ENCODE measurements around the gene CDH4. TPM values are rescaled to one million over a fixed set of nuclear protein-coding genes. Genes with fewer than 3 reads are reported as not detected.

Gene CDH4
- total and polyA plus RNA-seq, 2 donors (not counting 3 experiments of a cell fraction or from before 2014, with no cell fraction given), result 0.17 to 0.51 TPM

DNA sequence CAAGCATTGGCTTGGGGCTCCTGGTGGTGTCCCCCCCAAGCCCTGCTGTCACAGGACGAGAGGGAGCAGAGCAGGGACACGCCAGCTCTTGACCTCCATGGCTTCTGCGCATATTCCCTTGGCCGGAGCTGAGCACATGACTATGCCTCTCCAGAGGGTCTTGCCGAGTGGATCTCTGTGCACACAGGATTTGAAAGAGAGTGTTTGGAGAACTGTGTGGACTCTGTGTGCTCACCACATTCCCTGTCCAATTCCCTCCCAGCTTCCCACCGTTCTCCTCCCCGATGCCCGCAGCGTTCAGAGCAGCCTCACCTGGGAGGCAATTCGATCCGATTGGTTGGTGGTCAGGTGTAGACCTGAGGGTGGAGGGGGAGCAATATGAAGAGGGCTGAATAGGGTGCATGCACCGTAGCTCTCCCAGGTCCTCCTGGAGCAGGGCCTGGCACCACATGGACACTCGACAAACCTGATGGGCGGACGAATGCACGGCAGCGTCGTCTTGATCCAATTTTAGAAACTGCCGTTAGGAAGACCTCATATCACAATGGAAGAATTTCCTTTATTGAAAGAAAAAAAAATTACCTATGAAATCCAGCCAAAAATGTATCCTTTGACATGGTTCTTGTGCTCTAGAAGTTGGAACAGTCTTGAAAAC lies 287.8 kb downstream of the CDH4 start:
- Histone ChIP-seq H3K36me3 (ENCODE audit: control insufficient read depth in 2 of 2, extremely low read depth in 1 of 2, insufficient read depth in 2 of 2, low read length in 2 of 2) (no peaks in the 10 kb centered on the region), H3K4me3 (replicated peaks in 1 of 3; ENCODE audit: insufficient read depth in 1 of 3, low read depth in 1 of 3, low read length in 3 of 3) (no peak overlapping the region), H3K9me1 (replicated peaks; ENCODE audit: control insufficient read depth, extremely low read depth, insufficient read depth, low read length) (no peaks in the 10 kb centered on the region), H4K20me1 (replicated peaks; ENCODE audit: control insufficient read depth, extremely low read depth, insufficient read depth, low read length) (no peaks in the 10 kb centered on the region), H2AFZ (ENCODE audit: low read depth, low read length) (no peak overlapping the region), H3K9me3 (replicated peaks; ENCODE audit: control insufficient read depth, insufficient read depth, low read length) (peaks cover 9% of the 10 kb centered on the region), H3K4me2 (ENCODE audit: insufficient read depth, low read length) (no peak overlapping the region), H3K27ac (ENCODE audit: insufficient read depth, low read depth, low read length) (no peak overlapping the region), H3K27me3 (ENCODE audit: control insufficient read depth in 2 of 2, insufficient read depth in 2 of 2, low read length in 2 of 2) (no peaks in the 10 kb centered on the region), H3K9ac (replicated peaks; ENCODE audit: extremely low read depth, insufficient read depth, low read length) (no peak overlapping the region), H3K79me2 (ENCODE audit: control insufficient read depth, insufficient read depth, low read length) (no peaks in the 10 kb centered on the region), H3K4me1 (ENCODE audit: control insufficient read depth, extremely low read depth, insufficient read depth, low read length) (no peaks in the 10 kb centered on the region)
- CTCF ChIA-PET, result no interaction called here
- no peak for FAIRE-seq
- no TSS peak for BruUV-seq (replicated peaks)
- dilution Hi-C loops (cut with MboI; ENCODE audit: extremely low pct_ligation_motif_present, low sequenced_read_pairs), result no loop called here
- no peak for TF ChIP-seq POLR2A (IDR thresholded peaks at IDR 0.05; ENCODE audit: low read depth, low read length)
- TF ChIP-seq MYC (IDR thresholded peaks at IDR 0.05; ENCODE audit: low read depth, low read length), result no peak
- TF ChIP-seq FOS (IDR thresholded peaks at IDR 0.05; ENCODE audit: borderline replicate concordance, insufficient read depth, low read length), result no peak
- no peak for TF ChIP-seq JUN (IDR thresholded peaks at IDR 0.05; ENCODE audit: borderline replicate concordance, insufficient read depth, insufficient read length, low read depth)
- intact Hi-C loops (cut with micrococcal nuclease), result no loop called here
- POLR2A ChIA-PET, result no interaction called here
- DNase-seq (ENCODE audit: low read depth, low spot score), result no peak

DNA sequence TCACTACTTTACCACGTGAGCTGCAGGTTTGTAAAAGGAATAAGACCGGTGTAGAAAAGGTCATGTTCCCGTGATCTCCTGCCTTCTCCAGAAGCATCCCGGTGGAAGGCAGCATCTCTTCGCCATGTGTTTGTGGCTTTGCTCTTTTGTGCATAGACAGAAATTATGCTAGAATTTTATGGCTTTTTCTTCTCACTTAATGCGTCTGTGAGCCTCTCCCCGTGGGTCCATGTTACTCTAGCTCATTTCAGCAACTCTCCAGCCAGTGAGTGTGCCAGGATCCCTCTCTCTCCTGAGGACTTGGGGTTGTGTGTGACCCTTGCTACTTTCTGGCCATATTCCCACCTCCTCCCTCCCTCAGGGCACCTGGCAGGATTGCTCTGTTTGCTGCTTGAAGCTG lies 289.5 kb downstream of the CDH4 start:
- Histone ChIP-seq H3K9me1 (replicated peaks; ENCODE audit: control insufficient read depth, extremely low read depth, insufficient read depth, low read length) (no peaks in the 10 kb centered on the region), H4K20me1 (replicated peaks; ENCODE audit: control insufficient read depth, extremely low read depth, insufficient read depth, low read length) (no peaks in the 10 kb centered on the region), H3K27ac (ENCODE audit: insufficient read depth, low read depth, low read length) (no peak overlapping the region), H3K4me3 (replicated peaks in 1 of 3; ENCODE audit: insufficient read depth in 1 of 3, low read depth in 1 of 3, low read length in 3 of 3) (no peak overlapping the region), H3K36me3 (ENCODE audit: control insufficient read depth in 2 of 2, extremely low read depth in 1 of 2, insufficient read depth in 2 of 2, low read length in 2 of 2) (no peaks in the 10 kb centered on the region), H3K9ac (replicated peaks; ENCODE audit: extremely low read depth, insufficient read depth, low read length) (no peak overlapping the region), H3K9me3 (replicated peaks; ENCODE audit: control insufficient read depth, insufficient read depth, low read length) (peaks cover 16% of the 10 kb centered on the region), H3K4me2 (ENCODE audit: insufficient read depth, low read length) (no peak overlapping the region), H3K27me3 (ENCODE audit: control insufficient read depth in 2 of 2, insufficient read depth in 2 of 2, low read length in 2 of 2) (no peaks in the 10 kb centered on the region), H3K79me2 (ENCODE audit: control insufficient read depth, insufficient read depth, low read length) (no peaks in the 10 kb centered on the region), H2AFZ (ENCODE audit: low read depth, low read length) (no peak overlapping the region), H3K4me1 (ENCODE audit: control insufficient read depth, extremely low read depth, insufficient read depth, low read length) (no peaks in the 10 kb centered on the region)
- POLR2A ChIA-PET, result no interaction called here
- DNase-seq (ENCODE audit: low read depth, low spot score) (no peak), FAIRE-seq (no peak)
- dilution Hi-C loops (cut with MboI; ENCODE audit: extremely low pct_ligation_motif_present, low sequenced_read_pairs) (no loop called here), intact Hi-C loops (cut with micrococcal nuclease) (no loop called here)
- TF ChIP-seq, protein P1, sequence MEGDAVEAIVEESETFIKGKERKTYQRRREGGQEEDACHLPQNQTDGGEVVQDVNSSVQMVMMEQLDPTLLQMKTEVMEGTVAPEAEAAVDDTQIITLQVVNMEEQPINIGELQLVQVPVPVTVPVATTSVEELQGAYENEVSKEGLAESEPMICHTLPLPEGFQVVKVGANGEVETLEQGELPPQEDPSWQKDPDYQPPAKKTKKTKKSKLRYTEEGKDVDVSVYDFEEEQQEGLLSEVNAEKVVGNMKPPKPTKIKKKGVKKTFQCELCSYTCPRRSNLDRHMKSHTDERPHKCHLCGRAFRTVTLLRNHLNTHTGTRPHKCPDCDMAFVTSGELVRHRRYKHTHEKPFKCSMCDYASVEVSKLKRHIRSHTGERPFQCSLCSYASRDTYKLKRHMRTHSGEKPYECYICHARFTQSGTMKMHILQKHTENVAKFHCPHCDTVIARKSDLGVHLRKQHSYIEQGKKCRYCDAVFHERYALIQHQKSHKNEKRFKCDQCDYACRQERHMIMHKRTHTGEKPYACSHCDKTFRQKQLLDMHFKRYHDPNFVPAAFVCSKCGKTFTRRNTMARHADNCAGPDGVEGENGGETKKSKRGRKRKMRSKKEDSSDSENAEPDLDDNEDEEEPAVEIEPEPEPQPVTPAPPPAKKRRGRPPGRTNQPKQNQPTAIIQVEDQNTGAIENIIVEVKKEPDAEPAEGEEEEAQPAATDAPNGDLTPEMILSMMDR (IDR thresholded peaks at IDR 0.05; ENCODE audit: extremely low read depth in 1 of 2, insufficient read depth in 1 of 2, low read depth in 1 of 2, low read length in 2 of 2), result no peak
- TF ChIP-seq GATA2 (IDR thresholded peaks at IDR 0.05; ENCODE audit: insufficient read depth, insufficient read length, low read depth, low read length) (no peak), MYC (IDR thresholded peaks at IDR 0.05; ENCODE audit: low read depth, low read length) (no peak), POLR2A (IDR thresholded peaks at IDR 0.05; ENCODE audit: low read depth, low read length) (no peak), EZH2 (IDR thresholded peaks at IDR 0.05; ENCODE audit: borderline replicate concordance, low read depth, low read length, severe bottlenecking) (no peak), JUN (IDR thresholded peaks at IDR 0.05; ENCODE audit: borderline replicate concordance, insufficient read depth, insufficient read length, low read depth) (no peak), POLR2AphosphoS5 (IDR thresholded peaks at IDR 0.05; ENCODE audit: insufficient read depth, low read depth, low read length) (no peak), FOS (IDR thresholded peaks at IDR 0.05; ENCODE audit: borderline replicate concordance, insufficient read depth, low read length) (no peak)
- TF ChIP-seq, protein P2, sequence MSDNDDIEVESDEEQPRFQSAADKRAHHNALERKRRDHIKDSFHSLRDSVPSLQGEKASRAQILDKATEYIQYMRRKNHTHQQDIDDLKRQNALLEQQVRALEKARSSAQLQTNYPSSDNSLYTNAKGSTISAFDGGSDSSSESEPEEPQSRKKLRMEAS (IDR thresholded peaks at IDR 0.05; ENCODE audit: insufficient read depth, insufficient read length), result no peak
- no TSS peak for BruUV-seq (replicated peaks)
- CTCF ChIA-PET, result no interaction called here

Measured in endothelial cell of umbilical vein (primary cell).